Mesothelial cell of epicardium (in vitro differentiated cells): ENCODE results near the gene FAM78A. TPM values are rescaled to one million over a fixed set of nuclear protein-coding genes. Genes with fewer than 3 reads are reported as not detected.

Experiments
- DNase-seq, 2 experiments: peaks; one replicate each; pipeline ENCODE4 v3.0.0; 2021; ENCODE audit warnings: low spot score in 2 of 2; ENCODE audit not compliant: unreplicated experiment in 2 of 2
- H3K27ac Mint-ChIP-seq: 2 replicates; pipeline ENCODE4 v1.8.0; 2021; ENCODE audit warnings: mixed read lengths
- H3K27me3 Mint-ChIP-seq: 2 replicates; pipeline ENCODE4 v1.8.0; 2021; ENCODE audit warnings: low read depth, mixed read lengths
- H3K36me3 Mint-ChIP-seq: 2 replicates; pipeline ENCODE4 v1.8.0; 2021; ENCODE audit warnings: mixed read lengths
- H3K4me1 Mint-ChIP-seq: 2 replicates; pipeline ENCODE4 v1.8.0; 2021; ENCODE audit warnings: mixed read lengths
- H3K4me3 Mint-ChIP-seq: 2 replicates; pipeline ENCODE4 v1.8.0; 2021; ENCODE audit warnings: mild to moderate bottlenecking, moderate library complexity, mixed read lengths
- H3K9me3 Mint-ChIP-seq: 2 replicates; pipeline ENCODE4 v1.8.0; 2021; ENCODE audit warnings: mixed read lengths
- total RNA-seq: library from RNA; stranded (reverse); gene quantifications from 3 replicates; pipeline ENCODE4 v1.2.1, GENCODE V29; 2021
- TF ChIP-seq, protein P1 (sequence below): fragments of 200-600 bp; sonication (generic); IDR thresholded peaks from one replicate; pipeline ENCODE4 v1.5.0; 2021; ENCODE audit warnings: antibody characterized with exemption; ENCODE audit not compliant: unreplicated experiment

FAM78A gene
- total RNA-seq, 1 donor from 2014 or later: 0.80 TPM

DNA sequence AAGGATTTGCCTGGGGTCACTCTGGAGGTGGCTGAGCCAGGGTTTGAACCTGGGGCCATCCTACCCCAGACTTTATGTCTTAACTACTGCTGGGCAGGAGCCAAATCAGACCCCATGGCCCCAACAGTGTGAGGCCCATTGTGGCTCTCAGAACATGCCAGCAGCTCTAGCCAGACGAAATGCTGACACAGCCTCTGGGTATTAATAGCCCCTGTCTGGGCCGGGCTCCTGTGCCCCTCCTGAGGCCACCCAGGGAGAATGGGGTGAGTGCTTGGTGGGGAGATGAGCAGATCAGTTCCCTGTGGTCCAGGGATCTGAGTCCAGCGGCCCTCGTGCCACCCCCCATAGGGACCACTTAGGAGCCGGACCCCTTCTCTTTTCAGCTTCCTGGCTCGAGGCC lies 11.0 kb upstream of the FAM78A start:
- DNase-seq: no peak
- TF ChIP-seq, protein P1, sequence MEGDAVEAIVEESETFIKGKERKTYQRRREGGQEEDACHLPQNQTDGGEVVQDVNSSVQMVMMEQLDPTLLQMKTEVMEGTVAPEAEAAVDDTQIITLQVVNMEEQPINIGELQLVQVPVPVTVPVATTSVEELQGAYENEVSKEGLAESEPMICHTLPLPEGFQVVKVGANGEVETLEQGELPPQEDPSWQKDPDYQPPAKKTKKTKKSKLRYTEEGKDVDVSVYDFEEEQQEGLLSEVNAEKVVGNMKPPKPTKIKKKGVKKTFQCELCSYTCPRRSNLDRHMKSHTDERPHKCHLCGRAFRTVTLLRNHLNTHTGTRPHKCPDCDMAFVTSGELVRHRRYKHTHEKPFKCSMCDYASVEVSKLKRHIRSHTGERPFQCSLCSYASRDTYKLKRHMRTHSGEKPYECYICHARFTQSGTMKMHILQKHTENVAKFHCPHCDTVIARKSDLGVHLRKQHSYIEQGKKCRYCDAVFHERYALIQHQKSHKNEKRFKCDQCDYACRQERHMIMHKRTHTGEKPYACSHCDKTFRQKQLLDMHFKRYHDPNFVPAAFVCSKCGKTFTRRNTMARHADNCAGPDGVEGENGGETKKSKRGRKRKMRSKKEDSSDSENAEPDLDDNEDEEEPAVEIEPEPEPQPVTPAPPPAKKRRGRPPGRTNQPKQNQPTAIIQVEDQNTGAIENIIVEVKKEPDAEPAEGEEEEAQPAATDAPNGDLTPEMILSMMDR: no peak
- no peak overlapping the region for H3K4me3 Mint-ChIP-seq
- H3K36me3 Mint-ChIP-seq: no peaks in the 10 kb centered on the region
- peaks cover 22% of the 10 kb centered on the region for H3K27me3 Mint-ChIP-seq
- H3K4me1 Mint-ChIP-seq: peaks cover 2% of the 10 kb centered on the region
- H3K27ac Mint-ChIP-seq: no peak overlapping the region
- no peaks in the 10 kb centered on the region for H3K9me3 Mint-ChIP-seq

DNA sequence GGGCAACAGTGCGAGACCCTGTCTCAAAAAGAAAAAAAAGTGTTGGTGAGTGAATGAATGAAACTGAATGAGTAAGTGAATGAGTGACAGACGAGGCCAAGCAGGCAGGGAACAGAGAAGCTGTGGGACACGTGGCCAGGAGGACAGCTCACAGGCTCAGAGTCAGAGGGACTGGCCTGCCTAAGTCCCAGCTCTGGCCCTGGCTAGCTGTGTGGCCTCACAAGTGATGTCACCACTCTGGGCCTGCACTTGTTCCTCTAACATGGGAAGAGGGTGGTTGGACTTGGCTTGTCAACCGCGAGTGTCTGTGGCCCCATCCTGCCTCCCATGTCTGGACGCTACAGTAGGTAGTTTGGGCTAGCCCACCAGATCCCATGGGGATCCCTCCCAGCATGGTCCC lies 8.5 kb upstream of the FAM78A start:
- Mint-ChIP-seq H3K27me3 (peaks cover 46% of the 10 kb centered on the region), H3K36me3 (no peaks in the 10 kb centered on the region), H3K27ac (no peak overlapping the region), H3K4me1 (peaks cover 2% of the 10 kb centered on the region), H3K4me3 (no peak overlapping the region), H3K9me3 (no peaks in the 10 kb centered on the region)
- TF ChIP-seq, protein P1: no peak
- DNase-seq: no peak

DNA sequence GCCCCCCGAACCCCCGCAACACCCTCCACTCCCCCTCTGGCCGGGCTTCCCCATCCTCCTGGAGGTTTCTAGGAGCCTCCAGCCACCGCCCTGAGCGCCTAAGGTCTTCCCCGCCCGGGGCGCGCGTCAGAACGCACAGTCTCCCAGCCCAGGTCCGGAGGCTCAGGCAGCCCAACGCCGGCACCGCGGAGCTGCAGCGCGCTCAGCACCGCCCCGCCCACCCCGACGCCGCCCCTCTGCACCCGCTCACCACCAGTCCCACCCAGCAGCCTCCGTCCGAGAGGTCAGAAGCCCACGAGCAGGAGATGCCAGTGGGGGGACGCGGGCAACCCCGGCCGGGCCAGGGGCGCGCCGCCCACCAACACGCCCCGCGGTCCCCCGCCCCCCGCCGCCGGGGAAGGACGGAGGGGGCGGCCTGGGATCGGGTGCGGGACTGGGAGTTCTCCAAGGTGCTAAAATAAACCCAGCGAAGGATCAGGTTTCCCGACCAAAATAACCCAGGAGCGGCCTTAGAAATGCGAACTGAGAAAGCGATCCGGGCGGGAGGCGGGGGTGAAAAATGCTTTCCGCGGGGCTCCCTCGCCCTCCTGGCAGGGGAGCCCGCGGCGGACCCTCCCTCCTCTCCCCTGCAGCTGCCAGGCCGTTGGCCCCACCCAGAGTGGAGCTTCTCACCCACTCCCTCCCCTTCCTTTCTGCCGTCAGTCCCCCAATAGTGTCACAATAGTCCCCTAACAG lies 6.5 kb upstream of the FAM78A start:
- TF ChIP-seq, protein P1: no peak
- Mint-ChIP-seq H3K4me1 (peaks cover 2% of the 10 kb centered on the region), H3K27ac (no peak overlapping the region), H3K9me3 (no peaks in the 10 kb centered on the region), H3K36me3 (no peaks in the 10 kb centered on the region), H3K27me3 (peaks cover 63% of the 10 kb centered on the region), H3K4me3 (peak overlapping the region; percentile 46)
- DNase-seq: peak in 1 of 2 experiments; percentile 66

DNA sequence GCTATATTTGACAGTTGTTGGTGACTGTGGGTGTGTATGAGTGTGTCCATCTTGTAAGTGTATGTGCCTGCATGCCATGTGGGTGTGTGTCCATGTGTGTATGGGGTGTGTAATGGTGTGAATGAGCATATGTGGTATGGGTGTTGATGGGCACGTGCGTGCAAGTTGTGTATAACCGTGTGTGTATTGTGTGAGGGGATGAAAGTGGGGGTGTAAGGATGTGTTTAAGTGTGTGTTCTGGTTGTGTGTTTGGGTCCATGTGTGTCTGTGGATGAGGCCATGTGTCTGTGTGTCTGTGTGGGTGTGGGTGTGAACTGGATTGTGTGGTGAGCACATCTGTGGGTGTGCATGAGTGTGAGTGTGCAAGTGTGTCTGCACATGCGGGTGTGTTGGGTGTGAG lies 5.9 kb upstream of the FAM78A start:
- peak overlapping the region; percentile 50 for H3K4me3 Mint-ChIP-seq
- peaks cover 63% of the 10 kb centered on the region for H3K27me3 Mint-ChIP-seq
- no peak overlapping the region for H3K27ac Mint-ChIP-seq
- TF ChIP-seq, protein P1: no peak
- no peak for DNase-seq
- H3K36me3 Mint-ChIP-seq: no peaks in the 10 kb centered on the region
- H3K9me3 Mint-ChIP-seq: no peaks in the 10 kb centered on the region
- peaks cover 2% of the 10 kb centered on the region for H3K4me1 Mint-ChIP-seq

DNA sequence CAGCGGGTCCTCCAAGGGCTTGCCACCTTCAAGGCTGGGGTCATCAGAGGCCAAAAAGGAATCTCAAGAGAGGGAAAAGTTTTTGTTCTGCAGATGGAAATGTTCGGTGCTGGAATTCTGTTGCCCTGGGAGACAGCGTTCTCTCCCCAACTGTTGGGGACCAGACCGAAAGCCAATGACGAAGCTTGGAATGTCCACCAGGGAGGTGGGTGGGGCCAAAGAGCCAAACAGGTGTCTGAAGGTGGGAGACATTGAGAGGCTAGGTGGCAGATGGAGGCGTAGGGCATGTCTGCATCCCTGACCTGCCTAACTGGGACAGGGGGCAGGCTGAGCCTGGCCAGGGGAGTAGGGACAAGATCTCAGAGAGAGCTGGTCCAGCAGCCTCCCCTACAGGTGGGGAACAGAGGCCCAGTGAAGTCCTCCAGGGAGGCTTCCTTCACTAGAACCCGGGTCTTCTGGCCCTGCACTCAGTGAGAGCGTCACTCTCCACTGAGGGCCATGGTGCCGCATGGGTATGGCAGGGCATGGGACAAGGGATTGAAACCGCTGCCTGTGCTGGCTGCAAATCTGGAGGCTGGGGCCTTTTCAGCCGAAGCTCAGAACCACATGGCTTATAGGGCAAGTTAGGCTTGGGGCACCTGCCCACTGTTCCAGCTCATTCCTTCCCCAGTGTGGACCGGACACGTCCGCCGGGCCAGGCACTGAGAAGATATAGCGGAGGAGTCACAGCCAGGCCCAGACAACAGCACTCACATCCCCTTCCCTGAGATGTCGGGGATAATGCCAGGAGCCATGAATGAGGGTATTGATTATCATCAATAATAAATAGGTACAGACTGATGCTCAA lies 5.0 kb upstream of the FAM78A start:
- H3K4me3 Mint-ChIP-seq: peak overlapping the region; percentile 50
- no peaks in the 10 kb centered on the region for H3K9me3 Mint-ChIP-seq
- peaks cover 65% of the 10 kb centered on the region for H3K27me3 Mint-ChIP-seq

More for the DNA sequence above, 5.0 kb upstream of the FAM78A start:
- no peak for DNase-seq
- H3K36me3 Mint-ChIP-seq: no peaks in the 10 kb centered on the region
- no peak overlapping the region for H3K27ac Mint-ChIP-seq
- TF ChIP-seq, protein P1: no peak
- H3K4me1 Mint-ChIP-seq: peaks cover 2% of the 10 kb centered on the region
